Measurements from ENCODE around the gene TRIO.

GRCh38 chr5:14445013-14445412, 301.9 kb downstream of the TRIO start:
- TF ChIP-seq CTCF (IDR thresholded peaks at IDR 0.05) (no peak), POLR2A (IDR thresholded peaks at IDR 0.05) (no peak)
